ENCODE data around the gene OGFOD3.

GRCh38 chr17:82350182-82351030 lies 68.0 kb downstream of the OGFOD3 start:
- TF ChIP-seq, protein P1, sequence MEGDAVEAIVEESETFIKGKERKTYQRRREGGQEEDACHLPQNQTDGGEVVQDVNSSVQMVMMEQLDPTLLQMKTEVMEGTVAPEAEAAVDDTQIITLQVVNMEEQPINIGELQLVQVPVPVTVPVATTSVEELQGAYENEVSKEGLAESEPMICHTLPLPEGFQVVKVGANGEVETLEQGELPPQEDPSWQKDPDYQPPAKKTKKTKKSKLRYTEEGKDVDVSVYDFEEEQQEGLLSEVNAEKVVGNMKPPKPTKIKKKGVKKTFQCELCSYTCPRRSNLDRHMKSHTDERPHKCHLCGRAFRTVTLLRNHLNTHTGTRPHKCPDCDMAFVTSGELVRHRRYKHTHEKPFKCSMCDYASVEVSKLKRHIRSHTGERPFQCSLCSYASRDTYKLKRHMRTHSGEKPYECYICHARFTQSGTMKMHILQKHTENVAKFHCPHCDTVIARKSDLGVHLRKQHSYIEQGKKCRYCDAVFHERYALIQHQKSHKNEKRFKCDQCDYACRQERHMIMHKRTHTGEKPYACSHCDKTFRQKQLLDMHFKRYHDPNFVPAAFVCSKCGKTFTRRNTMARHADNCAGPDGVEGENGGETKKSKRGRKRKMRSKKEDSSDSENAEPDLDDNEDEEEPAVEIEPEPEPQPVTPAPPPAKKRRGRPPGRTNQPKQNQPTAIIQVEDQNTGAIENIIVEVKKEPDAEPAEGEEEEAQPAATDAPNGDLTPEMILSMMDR (IDR thresholded peaks at IDR 0.05) = no peak
- no peak for TF ChIP-seq POLR2A (IDR thresholded peaks at IDR 0.05)
- TF ChIP-seq POLR2AphosphoS5 (IDR thresholded peaks at IDR 0.05) = no peak
